SIG-M5 (cell line): Measurements from ENCODE around the gene MMEL1.
"Not testable (repeated sequence)": the region's sequence is repeated elsewhere in the genome, so short reads cannot be mapped to it uniquely, and the experiment has no call there.

Experiments used
- DNase-seq: peaks from one replicate; lab custom pipeline; 2025; lab: John Stamatoyannopoulos, UW

MMEL1 gene

GRCh38 chr1:2628191-2628932 is 4.5 kb downstream of the MMEL1 start:
- no peak for DNase-seq

- no peak for DNase-seq
These were observed 5.1 kb downstream of the MMEL1 start for GRCh38 chr1:2627746-2628145.

- not testable (repeated sequence) for DNase-seq
These were observed 7.1 kb downstream of the MMEL1 start for GRCh38 chr1:2625748-2626147.

- no peak for DNase-seq
These were observed 7.5 kb downstream of the MMEL1 start for GRCh38 chr1:2625311-2625710.

- DNase-seq, result no peak
These were observed 8.0 kb downstream of the MMEL1 start for GRCh38 chr1:2624735-2625300.

- DNase-seq, result no peak
These were observed 9.1 kb downstream of the MMEL1 start for GRCh38 chr1:2623571-2624337.

- no peak for DNase-seq
These were observed 14.8 kb downstream of the MMEL1 start for GRCh38 chr1:2617971-2618470.

- no peak for DNase-seq
These were observed 18.7 kb downstream of the MMEL1 start for GRCh38 chr1:2614145-2614544.

- DNase-seq, result no peak
These were observed 20.0 kb downstream of the MMEL1 start for GRCh38 chr1:2612591-2613365.

- DNase-seq, result no peak
These were observed 21.0 kb downstream of the MMEL1 start for GRCh38 chr1:2611621-2612437.

GRCh38 chr1:2611031-2611501 is 21.8 kb downstream of the MMEL1 start:
- no peak for DNase-seq

- DNase-seq, result no peak
These were observed 22.5 kb downstream of the MMEL1 start for GRCh38 chr1:2610036-2610959.

GRCh38 chr1:2609319-2610035 is 23.3 kb downstream of the MMEL1 start:
- no peak for DNase-seq

GRCh38 chr1:2607641-2608091 is 25.1 kb downstream of the MMEL1 start:
- no peak for DNase-seq

GRCh38 chr1:2606881-2607621 is 25.8 kb downstream of the MMEL1 start:
- no peak for DNase-seq

- DNase-seq, result no peak
These were observed 26.4 kb downstream of the MMEL1 start for GRCh38 chr1:2606396-2606880.

- no peak for DNase-seq
These were observed 27.1 kb downstream of the MMEL1 start for GRCh38 chr1:2605509-2606395.
